ENCODE data around the gene SELENOI.
"Not testable (repeated sequence)": the region's sequence is repeated elsewhere in the genome, so short reads cannot be mapped to it uniquely, and the experiment has no call there.

GRCh38 chr2:26329083-26329482 is 16.9 kb upstream of the SELENOI start:
- not testable (repeated sequence) for TF ChIP-seq POLR2A, POLR2AphosphoS5 (IDR thresholded peaks at IDR 0.05; ENCODE audit: low read depth, low read length)
